ENCODE data around the gene CCND1. TPM values are rescaled to one million over a fixed set of nuclear protein-coding genes. Genes with fewer than 3 reads are reported as not detected.

Gene CCND1
- total RNA-seq, 6 experiments from 2014 or later, result 67.0 to 283 (median 94.1) TPM

DNA sequence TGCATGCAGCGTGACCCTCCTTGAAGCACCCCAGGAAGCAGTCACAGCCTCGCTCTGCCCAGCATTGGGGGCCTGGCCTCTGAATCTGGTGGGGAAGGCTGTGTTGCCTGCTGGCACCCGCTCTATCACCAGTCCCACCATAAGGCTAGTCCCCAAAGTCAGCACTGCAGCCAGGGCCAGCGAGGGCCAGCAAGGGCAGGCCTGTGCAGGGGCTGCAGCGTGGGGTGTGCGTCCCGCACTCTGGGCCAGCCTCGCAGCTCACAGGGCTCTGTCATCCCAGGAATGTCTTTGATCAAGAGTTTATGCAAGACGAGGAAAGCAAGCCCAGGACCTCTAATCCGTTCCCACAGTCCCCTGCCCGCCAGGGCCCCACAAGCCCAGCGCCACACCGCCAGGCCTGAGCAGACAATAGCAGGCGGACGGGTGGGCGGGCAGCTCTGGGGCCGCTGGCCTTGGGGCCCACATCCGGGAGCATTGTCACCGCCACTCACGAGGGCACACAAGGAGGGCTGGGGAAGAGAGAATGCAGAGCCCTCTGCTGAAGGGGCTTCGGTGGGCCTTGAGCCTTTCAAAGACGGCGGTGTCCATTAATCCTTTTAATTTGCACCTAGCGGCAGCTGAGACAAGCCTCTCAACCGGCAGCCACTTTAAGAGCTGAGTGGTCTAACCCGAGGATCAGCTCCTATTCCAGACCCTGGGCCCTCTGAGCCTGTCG, 17.1 kb downstream of the CCND1 start:
- Histone ChIP-seq H3K27me3 (no peaks in the 10 kb centered on the region), H3K27ac (no peak overlapping the region), H3K36me3 (peaks cover 0 to 11% (median 3%) of the 10 kb centered on the region in 4 donors), H3K9me3 (no peaks in the 10 kb centered on the region), H3K4me3 (no peak overlapping the region), H3K4me1 (peaks cover 0 to 13% (median 0%) of the 10 kb centered on the region in 4 donors)
- DNase-seq, result peak in 2 of 3 donors; percentile 39 to 49
- 100% methylated on average over 2 of the region's 27 CpGs for WGBS (ENCODE audit: insufficient coverage, low coverage, low lambda C conversion rate, missing lambda C conversion rate)
- intact Hi-C loops (cut with DNase I), result loop anchor here in 1 of 2 donors (5.0 kb wide), 1 partner anchor 551 kb away; no protein-coding TSS in a partner anchor
- ATAC-seq, result no peak
- TF ChIP-seq, protein P1, sequence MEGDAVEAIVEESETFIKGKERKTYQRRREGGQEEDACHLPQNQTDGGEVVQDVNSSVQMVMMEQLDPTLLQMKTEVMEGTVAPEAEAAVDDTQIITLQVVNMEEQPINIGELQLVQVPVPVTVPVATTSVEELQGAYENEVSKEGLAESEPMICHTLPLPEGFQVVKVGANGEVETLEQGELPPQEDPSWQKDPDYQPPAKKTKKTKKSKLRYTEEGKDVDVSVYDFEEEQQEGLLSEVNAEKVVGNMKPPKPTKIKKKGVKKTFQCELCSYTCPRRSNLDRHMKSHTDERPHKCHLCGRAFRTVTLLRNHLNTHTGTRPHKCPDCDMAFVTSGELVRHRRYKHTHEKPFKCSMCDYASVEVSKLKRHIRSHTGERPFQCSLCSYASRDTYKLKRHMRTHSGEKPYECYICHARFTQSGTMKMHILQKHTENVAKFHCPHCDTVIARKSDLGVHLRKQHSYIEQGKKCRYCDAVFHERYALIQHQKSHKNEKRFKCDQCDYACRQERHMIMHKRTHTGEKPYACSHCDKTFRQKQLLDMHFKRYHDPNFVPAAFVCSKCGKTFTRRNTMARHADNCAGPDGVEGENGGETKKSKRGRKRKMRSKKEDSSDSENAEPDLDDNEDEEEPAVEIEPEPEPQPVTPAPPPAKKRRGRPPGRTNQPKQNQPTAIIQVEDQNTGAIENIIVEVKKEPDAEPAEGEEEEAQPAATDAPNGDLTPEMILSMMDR (IDR thresholded peaks at IDR 0.05), result no peak
- no peak for TF ChIP-seq POLR2A (IDR thresholded peaks at IDR 0.05)

GRCh38 chr11:69658626-69659450, 17.9 kb downstream of the CCND1 start:
- Histone ChIP-seq H3K4me3 (no peak overlapping the region), H3K27ac (no peak overlapping the region), H3K36me3 (peaks cover 0 to 3% (median 0%) of the 10 kb centered on the region in 4 donors), H3K4me1 (peaks cover 0 to 13% (median 0%) of the 10 kb centered on the region in 4 donors), H3K9me3 (no peaks in the 10 kb centered on the region), H3K27me3 (no peaks in the 10 kb centered on the region)
- WGBS (ENCODE audit: insufficient coverage, low coverage, low lambda C conversion rate, missing lambda C conversion rate), result 76% methylated on average over 10 of the region's 18 CpGs
- ATAC-seq, result no peak
- peak in 1 of 3 donors; percentile 31 for DNase-seq
- TF ChIP-seq, protein P1 (IDR thresholded peaks at IDR 0.05), result no peak
- TF ChIP-seq POLR2A (IDR thresholded peaks at IDR 0.05), result no peak
- intact Hi-C loops (cut with DNase I), result loop anchor here in 1 of 2 donors (5.0 kb wide), 1 partner anchor 552 kb away; no protein-coding TSS in a partner anchor

DNA sequence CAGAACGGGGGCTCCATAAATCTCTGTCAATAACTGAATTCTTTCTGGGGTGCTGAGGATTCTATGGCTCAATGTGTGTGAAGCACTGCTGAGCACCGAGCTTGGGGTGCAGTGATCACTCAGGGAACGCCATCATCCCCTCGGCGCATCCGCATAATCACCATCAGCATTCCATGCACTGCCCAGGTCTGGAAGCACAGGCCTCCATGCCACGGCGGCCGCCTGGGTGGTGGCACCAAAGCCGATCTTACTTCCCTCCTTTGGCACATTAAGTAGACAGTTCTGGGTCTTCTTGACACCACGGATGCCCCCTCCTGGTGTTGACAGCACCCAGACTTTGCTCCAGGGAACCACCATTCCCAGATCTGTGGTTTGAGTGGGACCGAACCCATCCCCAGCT, 18.6 kb downstream of the CCND1 start:
- WGBS (ENCODE audit: insufficient coverage, low coverage, low lambda C conversion rate, missing lambda C conversion rate), result no CpG with 5 or more reads among the region's 12 CpGs
- no peak overlapping the region for H3K27ac ChIP-seq
- no peaks in the 10 kb centered on the region for H3K9me3 ChIP-seq
- intact Hi-C loops (cut with DNase I), result loop anchor here in 1 of 2 donors (5.0 kb wide), 1 partner anchor 552 kb away; no protein-coding TSS in a partner anchor
- DNase-seq (peak in 1 of 3 donors; percentile 20), ATAC-seq (no peak)
- H3K27me3 ChIP-seq, result no peaks in the 10 kb centered on the region
- H3K4me3 ChIP-seq, result no peak overlapping the region
- no peak for TF ChIP-seq POLR2A (IDR thresholded peaks at IDR 0.05)
- TF ChIP-seq, protein P1 (IDR thresholded peaks at IDR 0.05), result no peak
- H3K36me3 ChIP-seq, result no peaks in the 10 kb centered on the region
- H3K4me1 ChIP-seq, result peaks cover 0 to 6% (median 0%) of the 10 kb centered on the region in 4 donors

DNA sequence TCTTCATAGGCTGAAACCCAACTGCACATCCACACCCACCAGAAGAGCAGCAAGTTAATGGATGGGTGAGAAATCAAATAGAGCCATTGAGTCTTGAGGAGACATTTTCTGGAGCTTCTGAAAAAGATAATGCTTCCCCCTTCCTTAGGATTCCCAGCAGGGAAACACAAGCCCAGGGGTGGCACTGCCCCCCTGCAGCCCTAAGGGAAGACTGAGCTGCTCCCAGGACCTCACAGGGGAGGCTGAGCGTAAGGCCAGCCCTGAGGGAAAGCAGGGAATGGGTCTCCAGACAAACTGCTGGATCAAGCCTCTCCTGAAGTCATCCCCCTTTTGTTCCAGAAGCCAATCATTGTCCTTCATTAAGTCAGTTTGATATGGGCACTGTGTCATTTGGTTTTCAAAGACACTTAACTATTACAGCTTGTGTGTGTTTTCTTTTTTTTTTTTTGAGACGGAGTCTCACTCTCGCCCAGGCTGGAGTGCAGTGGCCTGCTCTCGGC, 19.1 kb downstream of the CCND1 start:
- H3K27me3 ChIP-seq, result no peaks in the 10 kb centered on the region
- H3K4me3 ChIP-seq, result no peak overlapping the region
- peaks cover 0 to 2% (median 0%) of the 10 kb centered on the region in 4 donors for H3K4me1 ChIP-seq
- peak in 2 of 3 donors; percentile 5 to 19 for DNase-seq
- TF ChIP-seq, protein P1 (IDR thresholded peaks at IDR 0.05), result no peak
- TF ChIP-seq POLR2A (IDR thresholded peaks at IDR 0.05), result no peak
- H3K27ac ChIP-seq, result no peak overlapping the region
- intact Hi-C loops (cut with DNase I), result no loop called here
- no peaks in the 10 kb centered on the region for H3K36me3 ChIP-seq
- whole genome bisulfite sequencing (ENCODE audit: insufficient coverage, low coverage, low lambda C conversion rate, missing lambda C conversion rate), result 91% methylated on average over 4 of the region's 4 CpGs
- ATAC-seq, result no peak
- no peaks in the 10 kb centered on the region for H3K9me3 ChIP-seq

Data from right lobe of liver (tissue), 6 donors.